Lower leg skin (tissue), 3 donors: ENCODE data around the gene GAB3.
"Not testable (repeated sequence)": the region's sequence is repeated elsewhere in the genome, so short reads cannot be mapped to it uniquely, and the experiment has no call there.

Source experiments
- CTCF ChIP-seq, 3 donors: fragments of 450-650 bp; IDR thresholded peaks; one replicate each; pipeline ENCODE4 v1.5.1; 2016; ENCODE audit warnings: antibody characterized with exemption in 3 of 3, mild to moderate bottlenecking in 3 of 3, moderate library complexity in 2 of 3
- POLR2A ChIP-seq, 2 donors: fragments of 450-650 bp; IDR thresholded peaks; one replicate each; pipeline ENCODE4 v1.6.1; 2016 to 2017; ENCODE audit warnings: antibody characterized with exemption in 2 of 2, mild to moderate bottlenecking in 1 of 2, moderate library complexity in 1 of 2

DNA sequence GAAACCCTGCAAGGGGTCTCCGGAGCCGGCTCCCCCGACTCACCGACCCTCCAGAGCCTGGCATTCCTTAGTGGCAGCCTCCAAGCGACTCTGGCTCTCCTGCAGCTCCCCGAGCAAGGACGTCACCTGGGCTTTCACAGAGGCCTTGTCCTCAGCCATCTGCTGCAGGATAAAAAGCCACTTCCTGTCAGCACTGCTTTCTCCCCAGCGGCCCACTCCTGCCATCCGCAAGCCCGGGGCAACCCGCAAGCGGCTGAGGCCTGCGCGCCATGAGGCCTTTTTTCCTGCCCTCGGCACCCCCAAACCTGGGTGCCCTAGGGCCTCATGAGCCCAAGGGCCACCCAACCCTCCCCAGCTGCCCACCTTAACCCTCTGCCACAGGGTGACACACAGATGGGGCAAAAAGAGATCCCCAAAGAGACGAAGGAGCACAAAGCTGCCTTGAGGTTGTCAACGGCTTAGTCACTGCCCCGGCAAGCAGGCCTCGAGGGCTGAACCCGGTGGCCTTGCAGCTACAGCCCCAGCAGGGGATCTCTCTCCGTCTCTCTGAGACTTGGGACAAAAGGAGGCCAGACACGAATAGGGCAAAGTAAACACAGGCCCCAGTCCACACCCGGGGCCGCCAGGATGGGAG lies 105.0 kb downstream of the GAB3 start:
- not testable (repeated sequence) for TF ChIP-seq POLR2A, CTCF (IDR thresholded peaks at IDR 0.05)
